H1 (cell line): Measurements from ENCODE around the gene JUN. TPM values are rescaled to one million over a fixed set of nuclear protein-coding genes. Genes with fewer than 3 reads are reported as not detected.

Experiments used
- CTCF ChIA-PET: fragments of 300-600 bp; sonication (Branson Sonifier 250); formaldehyde crosslinking; loops from one replicate; lab custom pipeline; 2021; ENCODE audit not compliant: partially characterized antibody; lab: Charles Lee
- POLR2A ChIA-PET: fragments of 300-600 bp; sonication (Branson Sonifier 250); formaldehyde crosslinking; loops from one replicate; lab custom pipeline; 2021; ENCODE audit warnings: inconsistent platforms; ENCODE audit not compliant: partially characterized antibody; lab: Charles Lee
- DNase-seq, 2 experiments: peaks; one replicate each; pipeline versions ENCODE4 v3.0.0 to v3.0.0-alpha.2; 2010 to 2022; ENCODE audit warnings: low spot score in 2 of 2, low read depth in 1 of 2, mixed read lengths in 1 of 2
- FAIRE-seq: peaks from 2 replicates; lab custom pipeline; 2011; peaks lifted over from hg19 to GRCh38; lab: Jason Lieb, UNC
- H2AFZ ChIP-seq: 2 replicates; pipeline ENCODE4 v1.8.1; 2012; ENCODE audit warnings: low read length, inconsistent platforms
- H2AK5ac ChIP-seq: 2 replicates; pipeline ENCODE4 v1.6.1; 2013; ENCODE audit warnings: low read depth, low read length
- H2BK120ac ChIP-seq: replicated peaks from 2 replicates; pipeline ENCODE3; 2013; ENCODE audit warnings: low read depth, low read length, inconsistent platforms
- H2BK12ac ChIP-seq: 2 replicates; pipeline ENCODE4 v1.6.1; 2013; ENCODE audit warnings: low read depth, low read length
- H2BK15ac ChIP-seq: 2 replicates; pipeline ENCODE4 v1.6.1; 2013; ENCODE audit warnings: low read length
- H2BK20ac ChIP-seq: 2 replicates; pipeline ENCODE4 v1.6.1; 2013; ENCODE audit warnings: low read length
- H2BK5ac ChIP-seq: 2 replicates; pipeline ENCODE4 v1.6.1; 2013; ENCODE audit warnings: low read depth, low read length
- H3K14ac ChIP-seq: 2 replicates; pipeline ENCODE4 v1.6.1; 2013; ENCODE audit warnings: inconsistent platforms; ENCODE audit not compliant: insufficient read length
- H3K18ac ChIP-seq: 2 replicates; pipeline ENCODE4 v1.6.1; 2013; ENCODE audit warnings: low read length; ENCODE audit errors: extremely low read depth
- H3K23ac ChIP-seq: 2 replicates; pipeline ENCODE4 v1.6.1; 2013; ENCODE audit warnings: inconsistent platforms; ENCODE audit not compliant: insufficient read length
- H3K23me2 ChIP-seq: 2 replicates; pipeline ENCODE4 v1.6.1; 2013; ENCODE audit warnings: low read depth, low read length
- H3K27ac ChIP-seq: 2 replicates; pipeline ENCODE4 v1.6.1; 2011; ENCODE audit warnings: low read depth, low read length, inconsistent platforms
- H3K27me3 ChIP-seq, 4 experiments: replicated peaks in 1 of 4; 1 replicate in 1 of 4; 2 replicates in 3 of 4; pipeline versions ENCODE4 v1.6.1 to v1.8.1; 2011 to 2013; ENCODE audit warnings: low read length in 3 of 4, mild to moderate bottlenecking in 3 of 4, inconsistent platforms in 2 of 4, mixed read lengths in 2 of 4, moderate library complexity in 1 of 4; ENCODE audit not compliant: control insufficient read depth in 3 of 4, insufficient read depth in 3 of 4; ENCODE audit errors: extremely low read depth in 1 of 4
- H3K36me3 ChIP-seq, 4 experiments: 2 replicates each; pipeline versions ENCODE4 v1.6.1 to v1.8.1; 2011 to 2013; ENCODE audit warnings: mild to moderate bottlenecking in 4 of 4, low read length in 3 of 4, moderate library complexity in 2 of 4, control low read depth in 1 of 4, inconsistent platforms in 1 of 4; ENCODE audit not compliant: insufficient read depth in 4 of 4, control insufficient read depth in 2 of 4
- H3K4ac ChIP-seq: replicated peaks from 2 replicates; pipeline ENCODE3; 2013; ENCODE audit warnings: low read length, low read depth, mixed read lengths, inconsistent platforms; ENCODE audit not compliant: insufficient read length
- H3K4me1 ChIP-seq, 4 experiments: replicated peaks in 1 of 4; 1 replicate in 1 of 4; 2 replicates in 3 of 4; pipeline versions ENCODE4 v1.6.1 to v1.8.1; 2011 to 2013; ENCODE audit warnings: low read length in 3 of 4, inconsistent platforms in 2 of 4, mixed read lengths in 1 of 4; ENCODE audit not compliant: insufficient read depth in 4 of 4, control insufficient read depth in 3 of 4
- H3K4me2 ChIP-seq, 2 experiments: 2 replicates each; pipeline versions ENCODE4 v1.6.1 to v1.8.1; 2011 to 2013; ENCODE audit warnings: low read depth in 2 of 2, low read length in 2 of 2, control low read depth in 1 of 2, inconsistent platforms in 1 of 2, mild to moderate bottlenecking in 1 of 2; ENCODE audit not compliant: insufficient read depth in 1 of 2
- H3K4me3 ChIP-seq, 4 experiments: fragments of 200-600, 300-600 bp in 1 of 4; sonication (generic), shearing (Covaris generic), sonication (Bioruptor Twin) in 1 of 4; 2 replicates each; pipeline versions ENCODE4 v1.5.1 to v1.8.1; 2011 to 2016; ENCODE audit warnings: low read length in 4 of 4, low read depth in 3 of 4, control low read depth in 2 of 4, inconsistent platforms in 2 of 4, mild to moderate bottlenecking in 2 of 4, mixed read lengths in 1 of 4, moderate library complexity in 1 of 4; ENCODE audit not compliant: insufficient read depth in 2 of 4; ENCODE audit errors: extremely low read depth in 1 of 4
- H3K56ac ChIP-seq: replicated peaks from 2 replicates; pipeline ENCODE3; 2013; ENCODE audit warnings: low read depth, mild to moderate bottlenecking, mixed read lengths, low read length, inconsistent platforms; ENCODE audit not compliant: insufficient read length
- H3K79me1 ChIP-seq: 2 replicates; pipeline ENCODE4 v1.6.1; 2013; ENCODE audit warnings: low read depth, low read length, control low read depth
- H3K79me2 ChIP-seq, 2 experiments: 2 replicates each; pipeline versions ENCODE4 v1.6.1 to v1.8.1; 2012 to 2013; ENCODE audit warnings: low read length in 2 of 2, mild to moderate bottlenecking in 2 of 2, inconsistent platforms in 1 of 2; ENCODE audit not compliant: insufficient read depth in 2 of 2, control insufficient read depth in 1 of 2
- H3K9ac ChIP-seq, 4 experiments: replicated peaks in 1 of 4; 1 replicate in 1 of 4; 2 replicates in 3 of 4; pipeline versions ENCODE4 v1.6.1 to v1.8.1; 2011 to 2013; ENCODE audit warnings: low read depth in 3 of 4, low read length in 3 of 4, control low read depth in 2 of 4, mild to moderate bottlenecking in 2 of 4, moderate library complexity in 2 of 4, inconsistent platforms in 1 of 4; ENCODE audit errors: extremely low read depth in 1 of 4
- H3K9me3 ChIP-seq, 2 experiments: 2 replicates each; pipeline versions ENCODE4 v1.6.1 to v1.8.1; 2012 to 2013; ENCODE audit warnings: mild to moderate bottlenecking in 2 of 2, moderate library complexity in 2 of 2, control low read depth in 1 of 2, inconsistent platforms in 1 of 2, low read depth in 1 of 2, low read length in 1 of 2, mixed read lengths in 1 of 2; ENCODE audit not compliant: insufficient read depth in 2 of 2
- H4K20me1 ChIP-seq, 2 experiments: replicated peaks in 1 of 2; 2 replicates each; pipeline versions ENCODE3 to v1.8.1; 2011 to 2013; ENCODE audit warnings: inconsistent platforms in 2 of 2, low read length in 2 of 2, mild to moderate bottlenecking in 1 of 2; ENCODE audit not compliant: insufficient read depth in 2 of 2, control insufficient read depth in 1 of 2
- H4K5ac ChIP-seq: 2 replicates; pipeline ENCODE4 v1.6.1; 2013; ENCODE audit warnings: low read length, low read depth, mixed read lengths, inconsistent platforms; ENCODE audit not compliant: insufficient read length
- H4K8ac ChIP-seq: 2 replicates; pipeline ENCODE4 v1.8.0; 2013; ENCODE audit warnings: mild to moderate bottlenecking, moderate library complexity, low read length, inconsistent platforms; ENCODE audit not compliant: insufficient read depth; ENCODE audit errors: extremely low read depth
- H4K91ac ChIP-seq: replicated peaks from 2 replicates; pipeline ENCODE3; 2013; ENCODE audit warnings: low read length, mixed read lengths, inconsistent platforms; ENCODE audit not compliant: insufficient read length
- CEBPB ChIP-seq: IDR thresholded peaks from 2 replicates; pipeline ENCODE4 v1.6.1; 2012; ENCODE audit warnings: low read depth, low read length
- KDM1A ChIP-seq: fragments of 200-600, 300-600 bp; sonication (generic); IDR thresholded peaks from 2 replicates; pipeline ENCODE4 v1.7.1; 2016; ENCODE audit warnings: mild to moderate bottlenecking, low read length, borderline replicate concordance
- NANOG ChIP-seq: IDR thresholded peaks from 2 replicates; pipeline ENCODE4 v1.6.1; 2011; ENCODE audit warnings: low read length, low read depth, mild to moderate bottlenecking, inconsistent platforms; ENCODE audit not compliant: insufficient read depth, poor library complexity, severe bottlenecking
- polyA plus RNA-seq, 7 experiments: library from polyadenylated mRNA; depleted of rRNA in 3 of 7; stranded (reverse) in 5 of 7; unstranded in 2 of 7; fragments of >200 nt in 5 of 7; fragments of 200-250 nt in 2 of 7; gene quantifications; 1 replicate in 5 of 7; 2 replicates in 1 of 7; 4 replicates in 1 of 7; pipeline versions ENCODE4 v1.2.1 to v1.2.3, GENCODE V29; 2011 to 2013; ENCODE audit warnings: missing spikeins in 2 of 7, mixed read lengths in 2 of 7
- total RNA-seq: library from RNA; stranded (reverse); fragmentation: NEBNext Ultra II Directional; extraction: Animal tissue kit (Norgen Biotek cat#: 25700); gene quantifications from 2 replicates; pipeline ENCODE4 v1.2.1, GENCODE V29; 2021
- TF ChIP-seq, protein P1 (sequence below): IDR thresholded peaks from 2 replicates; pipeline ENCODE4 v1.6.1; 2012; ENCODE audit warnings: inconsistent platforms

Gene JUN
- total and polyA plus RNA-seq, 2 of the 8 experiments (the other 6 are each of a cell fraction or from before 2014, with no cell fraction given), result 4.4 to 10.9 TPM

GRCh38 chr1:58827298-58827697 is 43.5 kb upstream of the JUN start:
- no peak for FAIRE-seq
- CTCF ChIA-PET, result interaction anchor here (1.0 to 2.8 kb wide), 3 partner anchors 11 to 15 kb away, joined by 3 to 7 read pairs (median 3); no protein-coding TSS in a partner anchor

More at GRCh38 chr1:58827298-58827697, 43.5 kb upstream of the JUN start:
- peaks cover 0 to 5% (median 0%) of the 10 kb centered on the region in 4 experiments; a peak in 3 of 7 replicates for H3K4me1 ChIP-seq
- H3K79me2 ChIP-seq, result no peaks in the 10 kb centered on the region
- no peaks in the 10 kb centered on the region for H3K23me2 ChIP-seq
- H3K56ac ChIP-seq, result no peak overlapping the region
- H4K5ac ChIP-seq, result no peak overlapping the region
- H3K23ac ChIP-seq, result no peak overlapping the region
- no peak overlapping the region for H4K91ac ChIP-seq
- POLR2A ChIA-PET, result interaction anchor here (0.7 kb wide), 1 partner anchor 13 kb away, joined by 3 read pairs; no protein-coding TSS in a partner anchor
- H3K79me1 ChIP-seq, result no peaks in the 10 kb centered on the region
- H3K27me3 ChIP-seq, result peaks cover 0 to 1% (median 0%) of the 10 kb centered on the region in 4 experiments; a peak in 1 of 7 replicates
- no peaks in the 10 kb centered on the region for H4K20me1 ChIP-seq
- H3K14ac ChIP-seq, result no peak overlapping the region
- no peak overlapping the region for H2BK120ac ChIP-seq
- H3K9me3 ChIP-seq, result peaks cover 6% of the 10 kb centered on the region in 2 experiments; a peak in 2 of 4 replicates
- no peak overlapping the region for H2AK5ac ChIP-seq
- H3K4me3 ChIP-seq, result no peak overlapping the region
- TF ChIP-seq KDM1A (0 out of 2 replicates have a peak, but pooled peaks have one; percentile 13), CEBPB (no peak), NANOG (no peak)
- TF ChIP-seq, protein P1, sequence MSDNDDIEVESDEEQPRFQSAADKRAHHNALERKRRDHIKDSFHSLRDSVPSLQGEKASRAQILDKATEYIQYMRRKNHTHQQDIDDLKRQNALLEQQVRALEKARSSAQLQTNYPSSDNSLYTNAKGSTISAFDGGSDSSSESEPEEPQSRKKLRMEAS, result no peak
- H3K4me2 ChIP-seq, result no peak overlapping the region
- H2BK5ac ChIP-seq, result no peak overlapping the region
- H4K8ac ChIP-seq, result no peak overlapping the region
- H3K36me3 ChIP-seq, result no peaks in the 10 kb centered on the region; a peak in 1 of 8 replicates
- H2BK12ac ChIP-seq, result no peak overlapping the region
- no peak for DNase-seq
- H3K18ac ChIP-seq, result no peak overlapping the region
- H3K27ac ChIP-seq, result no peak overlapping the region
- no peak overlapping the region for H3K4ac ChIP-seq
- H2BK15ac ChIP-seq, result no peak overlapping the region
- no peak overlapping the region for H3K9ac ChIP-seq
- H2AFZ ChIP-seq, result no peak overlapping the region
- no peak overlapping the region for H2BK20ac ChIP-seq
